GM19351 (cell line): ENCODE data around the gene ROR2.
"Not testable (repeated sequence)": the region's sequence is repeated elsewhere in the genome, so short reads cannot be mapped to it uniquely, and the experiment has no call there.

Experiments
- ATAC-seq: cut with Tn5 transposase; IDR thresholded peaks from one replicate; pipeline ENCODE4 v1.9.1; 2021; ENCODE audit warnings: mild to moderate bottlenecking, moderate library complexity; ENCODE audit not compliant: unreplicated experiment

Gene ROR2

DNA sequence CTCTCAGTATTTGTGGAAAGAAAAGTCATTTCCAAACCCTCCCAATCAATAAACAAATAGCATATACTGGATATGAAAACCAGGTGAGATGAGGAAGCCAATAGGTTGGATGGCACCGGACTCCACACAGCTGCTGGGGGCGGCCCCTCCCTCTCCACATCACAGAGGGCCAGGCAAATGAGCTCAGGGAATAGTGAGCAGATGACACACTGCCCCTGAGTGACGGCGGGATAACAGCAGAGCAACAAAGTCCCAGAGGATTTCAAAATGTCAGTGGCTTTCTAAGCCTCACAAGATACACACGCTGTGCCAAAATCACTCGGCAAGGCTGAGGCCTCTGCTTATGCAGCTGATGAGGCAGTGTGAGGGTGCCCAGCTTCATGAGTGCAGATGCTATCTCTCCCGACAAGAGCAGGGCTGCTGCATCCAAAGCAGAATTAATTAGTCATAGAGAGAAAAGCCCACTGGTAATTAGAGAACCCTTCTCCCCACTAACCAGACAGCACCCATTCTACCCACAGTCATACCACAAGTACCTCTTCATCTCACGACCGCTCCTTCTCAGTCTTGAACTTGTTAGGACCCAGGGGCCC lies 291.4 kb downstream of the ROR2 start:
- no peak for ATAC-seq

DNA sequence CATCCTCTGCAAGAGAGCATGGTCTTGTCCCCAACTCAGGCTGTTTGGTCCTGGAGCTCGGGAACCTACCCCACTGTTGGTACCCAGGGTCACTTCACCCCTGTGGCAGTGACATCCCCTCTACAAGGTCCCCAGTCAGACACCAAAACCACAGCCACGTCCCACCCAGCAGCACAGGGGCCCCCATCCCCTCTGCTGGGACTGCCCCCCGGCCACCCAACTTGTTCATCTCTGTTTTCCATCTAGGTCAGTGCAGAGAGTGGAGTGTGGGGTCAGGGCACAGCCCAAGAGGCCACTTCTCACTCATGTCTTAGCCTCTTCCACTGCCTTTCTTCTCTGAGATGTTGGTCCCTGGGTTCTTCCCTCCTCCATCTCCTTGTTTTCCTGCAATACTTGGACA lies 292.5 kb downstream of the ROR2 start:
- ATAC-seq = no peak

DNA sequence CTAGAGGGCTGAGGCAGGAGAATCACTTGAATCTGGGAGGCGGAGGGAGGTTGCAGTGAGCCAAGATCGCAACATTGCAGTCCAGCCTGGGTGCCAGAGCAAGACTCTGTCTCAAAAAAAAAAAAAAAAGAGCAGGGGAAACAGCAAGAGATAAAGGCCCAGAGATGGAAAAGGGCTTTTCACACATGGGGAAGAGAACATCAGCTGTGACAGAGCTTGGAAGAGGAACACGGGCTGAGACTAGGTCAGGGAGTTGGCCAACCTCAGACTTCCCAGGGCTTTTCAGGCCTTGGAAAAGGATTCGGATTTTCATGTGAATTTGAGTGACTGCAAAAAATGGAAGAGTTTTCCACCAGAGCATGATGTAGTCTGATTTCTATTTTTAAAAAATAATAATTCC lies 294.4 kb downstream of the ROR2 start:
- ATAC-seq = no peak

DNA sequence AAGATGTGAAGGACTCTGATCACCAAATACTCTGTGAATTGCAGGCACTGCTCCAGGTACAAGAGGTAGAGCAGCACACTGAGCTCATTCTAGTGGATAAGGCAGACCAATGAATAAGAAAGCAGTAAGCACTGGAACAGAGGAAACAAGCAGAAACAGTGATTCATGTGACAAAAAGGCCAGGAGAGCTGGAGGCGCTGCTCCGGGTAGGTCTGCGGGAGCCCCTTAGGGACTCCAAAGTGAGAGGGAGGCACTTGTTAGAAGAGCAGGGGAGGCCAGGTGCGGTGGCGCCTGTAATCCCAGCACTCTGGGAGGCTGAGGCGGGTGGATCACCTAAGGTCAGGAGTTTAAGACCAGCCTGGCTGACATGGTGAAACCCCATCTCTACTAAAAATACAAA lies 294.8 kb downstream of the ROR2 start:
- ATAC-seq = no peak

DNA sequence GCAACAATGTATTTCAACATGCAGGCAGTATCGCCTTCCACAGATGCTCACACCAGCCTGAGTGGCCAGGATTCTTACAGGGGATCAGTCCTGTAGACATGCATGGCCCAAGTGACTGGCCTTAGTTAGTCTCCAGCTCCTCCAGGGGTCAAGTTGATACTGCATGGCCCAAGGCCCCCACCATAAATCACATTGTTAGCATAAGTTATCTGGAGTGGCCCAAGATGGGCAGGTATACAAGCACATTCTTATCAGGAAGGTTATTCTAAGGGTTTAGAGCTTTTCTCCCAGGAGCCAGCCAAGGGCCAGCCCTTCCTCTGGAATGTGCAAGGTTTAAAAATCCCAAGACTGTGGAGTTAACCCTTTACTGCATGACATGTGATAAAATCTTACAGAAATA lies 295.5 kb downstream of the ROR2 start:
- no peak for ATAC-seq

DNA sequence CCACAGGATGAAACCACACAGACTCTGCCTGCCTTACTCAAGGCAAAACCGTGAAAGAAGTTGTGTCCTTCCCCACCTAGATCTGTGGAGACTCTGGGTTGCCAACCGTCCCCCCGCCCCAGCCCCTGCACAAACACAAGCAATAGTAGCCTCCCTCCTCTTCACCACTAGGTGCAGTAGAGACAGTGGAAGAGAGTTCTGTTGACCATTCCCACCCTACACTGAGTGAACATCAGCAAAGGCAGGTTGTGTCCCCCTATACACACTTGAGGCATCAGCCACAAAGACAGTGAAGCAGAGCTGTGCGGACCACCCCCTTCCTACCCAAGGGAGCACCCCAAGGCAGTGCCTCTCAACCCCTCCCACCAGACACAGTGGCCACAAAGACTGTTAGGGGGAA lies 302.7 kb downstream of the ROR2 start:
- ATAC-seq = no peak

DNA sequence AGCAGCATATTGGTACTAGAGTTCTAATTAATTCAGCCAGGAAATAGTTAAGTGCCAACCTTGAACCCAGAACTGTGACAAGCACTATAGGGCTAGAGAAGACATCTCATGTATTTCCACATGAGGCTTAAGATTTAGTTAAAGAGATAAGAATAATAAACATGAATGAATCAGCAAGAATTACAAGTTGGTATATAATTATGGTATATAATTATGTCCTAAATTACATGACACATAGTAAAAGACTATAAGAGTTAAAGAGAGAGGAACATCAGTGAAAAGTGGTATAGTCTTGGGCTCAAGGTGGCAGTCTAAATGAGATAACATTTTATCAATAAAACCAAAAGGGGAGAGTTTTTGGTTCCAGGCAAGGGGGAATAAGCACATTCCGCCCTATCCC lies 303.3 kb downstream of the ROR2 start:
- ATAC-seq = no peak

DNA sequence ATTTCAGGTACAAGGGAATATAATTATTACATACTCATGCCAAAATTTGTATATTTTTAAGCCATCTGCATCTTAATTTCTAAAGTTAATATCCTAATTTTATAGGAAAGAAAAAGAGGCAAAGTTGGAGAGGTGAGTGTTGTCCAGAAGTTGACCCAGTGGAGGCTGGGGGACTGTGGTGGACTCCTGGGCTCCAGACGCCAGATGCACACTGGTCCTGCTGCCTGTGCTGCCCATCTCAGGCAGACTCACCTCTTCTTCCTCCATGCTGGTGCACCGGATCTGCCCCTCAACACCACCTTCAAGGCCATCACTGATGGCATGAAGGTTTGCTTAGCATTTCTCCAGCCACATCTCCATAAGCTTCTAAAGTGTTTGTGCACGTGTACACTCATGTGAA lies 305.6 kb downstream of the ROR2 start:
- ATAC-seq = no peak

DNA sequence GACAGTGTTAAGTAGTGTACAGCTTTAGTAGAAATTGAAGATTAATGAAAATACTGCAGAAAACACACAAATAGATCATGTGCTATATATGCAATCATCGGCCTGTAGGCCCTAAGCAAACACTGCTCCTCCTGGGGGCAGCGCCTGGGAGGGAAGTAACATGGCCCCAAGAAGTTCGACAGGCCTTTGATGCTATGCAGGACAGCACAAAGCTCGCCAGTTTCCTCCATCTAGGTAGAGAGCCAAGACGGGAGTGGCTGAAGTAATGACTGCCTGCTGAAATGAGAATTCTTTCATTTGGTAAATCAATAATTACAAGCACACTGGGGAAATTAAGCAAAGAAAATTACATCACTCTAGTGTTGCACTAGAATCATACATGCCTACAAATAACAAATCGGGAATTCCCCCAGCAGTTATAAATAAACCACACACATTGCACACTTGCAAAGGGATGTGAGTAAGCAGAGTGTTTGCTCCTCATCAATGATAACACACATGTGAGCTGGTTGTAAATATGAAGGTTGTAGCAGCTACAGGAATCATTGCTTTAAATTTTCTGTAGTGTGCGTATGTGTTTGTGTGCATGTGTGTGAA lies 306.4 kb downstream of the ROR2 start:
- no peak for ATAC-seq

DNA sequence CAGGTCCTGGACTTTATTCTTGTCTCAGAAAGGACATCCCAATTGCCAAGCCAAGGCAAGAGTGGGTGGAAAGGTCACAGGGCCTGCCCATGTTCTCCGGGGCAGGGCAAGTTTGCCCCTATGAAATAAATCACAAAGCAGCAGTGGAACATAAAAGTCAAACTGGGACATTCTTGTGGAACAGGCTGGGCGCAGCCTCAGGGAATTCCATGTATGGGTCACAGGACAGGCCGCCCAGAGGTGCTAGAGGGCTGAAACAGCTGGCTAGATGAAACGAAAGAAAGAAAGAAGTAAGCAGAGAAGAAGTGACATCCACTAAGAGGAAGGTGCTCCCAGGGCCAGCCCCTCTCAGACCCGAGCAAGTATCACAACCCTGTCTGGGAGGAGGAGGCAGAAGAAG lies 307.3 kb downstream of the ROR2 start:
- ATAC-seq = no peak

DNA sequence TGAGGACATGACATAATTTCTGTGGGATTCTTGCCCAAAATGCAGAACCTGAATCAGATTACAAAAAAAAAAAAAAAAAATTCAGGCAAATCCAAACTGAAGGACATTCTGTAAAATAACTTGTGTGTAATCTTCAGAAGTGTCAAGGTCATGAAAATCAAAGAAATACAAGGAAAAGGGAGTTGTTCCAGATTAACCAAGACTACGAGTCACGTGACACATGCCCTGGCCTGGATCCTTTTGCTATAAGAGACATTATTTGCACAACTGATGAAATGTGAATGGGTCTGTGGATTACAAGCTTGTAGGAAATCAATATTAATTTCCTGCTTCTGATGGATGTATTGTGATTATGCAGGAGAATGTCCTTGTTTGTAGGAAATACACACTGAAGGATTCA lies 309.6 kb downstream of the ROR2 start:
- no peak for ATAC-seq

DNA sequence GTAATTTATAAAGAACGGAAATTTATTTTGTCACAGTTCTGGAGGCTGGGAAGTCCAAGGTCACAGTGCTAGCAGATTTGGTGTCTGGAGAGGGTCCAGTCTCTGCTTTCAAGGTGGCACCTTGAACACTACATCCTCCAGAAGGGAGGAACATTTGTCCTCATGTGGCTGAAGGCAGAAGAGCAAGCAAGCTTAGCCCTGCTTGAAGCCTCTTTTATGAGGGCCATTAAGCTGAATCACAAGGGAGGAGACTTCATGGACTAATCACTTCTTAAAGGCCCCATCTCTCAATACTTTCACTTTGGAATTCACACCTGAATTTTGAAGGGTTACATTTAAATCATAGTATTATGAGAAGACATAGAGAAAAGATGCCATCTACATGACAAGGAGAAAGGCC lies 311.0 kb downstream of the ROR2 start:
- no peak for ATAC-seq

DNA sequence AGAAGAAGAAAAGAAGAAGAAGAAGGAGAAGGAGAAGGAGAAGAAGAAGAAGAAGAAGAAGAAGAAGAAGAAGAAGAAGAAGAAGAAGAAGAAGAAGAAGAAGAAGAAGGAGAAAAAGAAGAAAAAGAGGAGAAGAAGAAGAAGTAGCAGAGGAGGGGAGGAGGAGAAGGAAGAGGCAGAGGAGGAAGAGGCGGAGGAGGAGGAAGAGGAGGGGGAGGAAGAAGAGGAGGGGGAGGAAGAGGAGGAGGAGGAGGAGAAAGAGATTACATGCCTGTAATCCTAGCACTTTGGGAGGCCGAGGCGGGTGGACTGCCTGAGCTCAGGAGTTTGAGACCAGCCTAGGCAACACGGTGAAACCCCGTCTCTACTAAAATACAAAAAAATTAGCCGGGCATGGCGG lies 315.2 kb downstream of the ROR2 start:
- ATAC-seq = not testable (repeated sequence)

DNA sequence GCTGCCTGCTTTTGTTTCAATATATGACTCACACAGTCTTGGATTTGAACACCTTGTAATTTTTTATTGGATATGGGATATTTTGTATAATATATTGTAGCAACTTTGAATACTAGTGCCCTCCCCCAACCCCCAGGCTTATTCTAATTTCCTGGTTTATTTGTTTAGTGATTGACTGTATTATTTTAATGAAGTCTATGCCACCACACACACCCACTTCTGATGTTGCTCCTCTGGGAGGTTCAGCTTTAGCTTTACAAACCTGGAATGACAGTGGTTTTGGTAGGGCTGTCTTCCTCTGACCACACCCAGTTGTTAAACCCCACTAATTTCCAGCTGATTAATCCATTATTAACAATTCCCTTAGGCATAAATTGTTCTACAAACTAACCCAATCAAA lies 320.3 kb downstream of the ROR2 start:
- ATAC-seq = no peak

DNA sequence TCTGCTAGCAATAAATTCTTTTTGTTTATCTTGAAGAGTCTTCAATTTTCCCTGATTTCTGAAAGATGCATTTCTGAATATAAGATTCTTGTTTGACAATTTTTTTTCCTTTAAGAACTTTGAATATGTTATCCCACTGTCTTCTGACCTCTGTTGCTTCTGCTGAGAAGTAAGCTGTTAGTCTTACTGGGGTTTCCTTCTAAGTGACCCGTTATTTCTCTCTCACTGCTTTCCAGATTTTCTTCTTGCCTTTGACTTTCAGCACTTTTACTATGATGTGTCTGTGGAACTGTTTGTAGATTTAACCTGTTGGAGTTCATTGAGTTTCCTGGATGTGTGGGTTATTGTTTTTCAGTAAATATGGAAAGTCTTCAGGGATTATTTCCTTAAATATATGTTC lies 321.1 kb downstream of the ROR2 start:
- ATAC-seq = no peak

DNA sequence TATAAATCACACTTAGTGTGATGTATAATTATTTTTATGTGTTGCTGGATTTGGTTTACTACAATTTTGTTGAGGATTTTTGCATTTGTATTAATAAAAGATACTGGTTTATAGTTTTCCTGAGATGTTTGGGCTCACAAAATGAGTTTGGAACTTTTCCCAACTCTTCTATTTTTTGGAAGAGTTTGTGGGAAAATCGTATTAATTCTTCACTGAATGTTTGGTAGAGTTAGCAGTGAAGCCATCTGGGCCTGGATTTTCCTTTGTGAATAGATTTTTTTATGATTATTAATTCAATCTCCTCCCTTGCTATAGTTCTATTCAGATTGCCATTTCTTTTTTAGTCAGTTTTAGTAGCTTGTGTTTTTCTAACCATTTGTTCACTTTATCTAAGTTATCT lies 324.7 kb downstream of the ROR2 start:
- ATAC-seq = no peak

DNA sequence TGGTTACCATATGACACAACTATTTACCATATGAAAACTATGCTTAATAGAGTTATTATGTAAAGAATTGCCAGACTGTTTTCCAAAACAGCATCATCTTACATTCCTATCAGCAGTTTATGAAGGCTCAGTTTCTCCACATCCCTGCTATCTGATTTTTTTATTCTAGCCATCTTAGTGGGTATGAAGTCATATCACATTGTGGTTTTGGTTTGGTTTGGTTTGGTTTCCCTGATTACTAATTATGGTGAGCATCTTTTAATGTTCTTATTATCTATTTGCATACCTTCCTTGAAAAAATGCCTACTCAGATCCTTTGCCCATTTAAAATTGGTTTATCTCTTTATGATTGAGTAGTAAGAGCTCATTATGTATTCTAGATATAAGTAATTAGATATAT lies 327.0 kb downstream of the ROR2 start:
- no peak for ATAC-seq

DNA sequence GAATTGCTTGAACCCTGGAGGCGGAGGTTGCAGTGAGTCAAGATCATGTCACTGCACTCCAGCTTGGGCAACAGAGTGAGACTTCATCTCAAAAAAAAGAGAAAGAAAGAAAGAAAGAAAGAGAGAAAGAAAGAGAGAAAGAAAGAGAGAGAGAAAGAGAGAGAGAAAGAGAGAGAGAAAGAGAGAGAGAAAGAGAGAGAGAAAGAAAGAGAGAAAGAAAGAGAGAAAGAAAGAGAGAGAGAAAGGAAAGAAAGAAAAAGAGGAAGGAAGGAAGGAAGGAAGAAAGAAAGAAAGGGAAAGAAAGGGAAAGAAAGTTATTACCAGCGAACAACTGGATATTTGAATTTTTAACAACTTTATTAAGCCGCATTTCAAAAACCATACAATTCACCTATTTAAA lies 327.9 kb downstream of the ROR2 start:
- not testable (repeated sequence) for ATAC-seq

DNA sequence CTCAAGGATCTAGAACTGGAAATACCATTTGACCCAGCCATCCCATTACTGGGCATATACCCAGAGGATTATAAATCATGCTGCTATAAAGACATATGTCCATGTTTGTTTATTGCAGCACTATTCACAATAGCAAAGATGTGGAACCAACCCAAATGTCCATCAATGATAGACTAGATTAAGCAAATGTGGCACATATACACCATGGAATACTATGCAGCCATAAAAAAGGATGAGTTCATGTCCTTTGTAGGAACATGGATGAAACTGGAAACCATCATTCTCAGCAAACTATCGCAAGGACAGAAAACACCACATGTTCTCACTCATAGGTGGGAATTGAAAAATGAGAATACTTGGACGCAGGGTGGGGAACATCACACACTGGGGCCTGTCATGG lies 336.0 kb downstream of the ROR2 start:
- ATAC-seq = not testable (repeated sequence)

DNA sequence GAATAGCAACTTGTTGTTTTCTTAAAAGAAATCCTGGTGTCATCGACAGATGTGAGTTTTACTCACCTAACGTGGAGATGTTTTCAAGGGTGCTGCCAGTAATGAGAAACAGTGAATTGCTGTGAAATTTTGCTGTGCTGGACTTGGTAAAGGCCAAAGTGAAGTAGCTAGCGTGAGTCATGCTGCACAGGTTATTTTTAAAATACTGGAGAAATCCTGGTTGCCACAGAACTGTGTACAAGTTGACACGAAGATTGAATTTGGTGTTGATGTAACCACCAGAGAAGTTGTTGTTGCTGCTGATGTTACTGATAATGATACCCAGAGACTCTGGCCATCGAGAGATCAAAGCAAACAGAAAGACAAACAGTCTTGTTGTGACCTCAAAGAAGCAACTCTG lies 338.4 kb downstream of the ROR2 start:
- no peak for ATAC-seq

DNA sequence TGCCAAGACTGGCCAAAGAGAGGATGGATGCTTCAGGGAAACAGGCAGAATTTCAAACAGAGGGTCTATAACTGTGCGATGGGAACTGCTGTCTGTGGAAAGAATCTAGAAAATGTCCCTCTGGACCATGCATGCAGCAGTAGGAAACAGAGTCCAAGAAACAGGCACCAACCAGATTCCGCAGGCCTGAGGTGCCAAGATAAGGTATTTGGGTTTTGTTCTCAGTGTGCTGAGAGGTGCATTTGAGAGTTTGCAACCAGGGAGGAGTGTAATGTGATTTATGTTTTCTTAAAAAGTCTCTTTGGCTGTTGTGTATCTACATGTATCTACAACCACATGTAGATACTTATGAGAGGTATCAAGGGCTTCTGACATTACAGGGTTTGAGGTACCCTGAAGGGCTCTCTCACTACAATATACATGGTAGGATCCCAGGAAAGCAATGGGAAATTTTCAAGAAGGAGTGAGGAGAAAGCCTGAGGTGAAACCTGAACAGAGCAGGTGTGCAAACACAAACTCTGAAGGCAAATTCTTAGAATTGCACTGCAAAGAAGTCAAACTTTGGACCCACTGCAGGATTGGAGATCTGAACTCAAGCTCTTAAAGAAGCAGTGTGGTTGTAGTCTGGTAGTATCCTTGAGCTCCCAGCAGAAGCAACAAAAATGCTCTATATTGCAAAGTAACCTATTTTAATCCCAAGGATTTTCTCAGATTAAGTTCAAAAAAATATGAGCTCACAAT lies 343.6 kb downstream of the ROR2 start:
- ATAC-seq = no peak

DNA sequence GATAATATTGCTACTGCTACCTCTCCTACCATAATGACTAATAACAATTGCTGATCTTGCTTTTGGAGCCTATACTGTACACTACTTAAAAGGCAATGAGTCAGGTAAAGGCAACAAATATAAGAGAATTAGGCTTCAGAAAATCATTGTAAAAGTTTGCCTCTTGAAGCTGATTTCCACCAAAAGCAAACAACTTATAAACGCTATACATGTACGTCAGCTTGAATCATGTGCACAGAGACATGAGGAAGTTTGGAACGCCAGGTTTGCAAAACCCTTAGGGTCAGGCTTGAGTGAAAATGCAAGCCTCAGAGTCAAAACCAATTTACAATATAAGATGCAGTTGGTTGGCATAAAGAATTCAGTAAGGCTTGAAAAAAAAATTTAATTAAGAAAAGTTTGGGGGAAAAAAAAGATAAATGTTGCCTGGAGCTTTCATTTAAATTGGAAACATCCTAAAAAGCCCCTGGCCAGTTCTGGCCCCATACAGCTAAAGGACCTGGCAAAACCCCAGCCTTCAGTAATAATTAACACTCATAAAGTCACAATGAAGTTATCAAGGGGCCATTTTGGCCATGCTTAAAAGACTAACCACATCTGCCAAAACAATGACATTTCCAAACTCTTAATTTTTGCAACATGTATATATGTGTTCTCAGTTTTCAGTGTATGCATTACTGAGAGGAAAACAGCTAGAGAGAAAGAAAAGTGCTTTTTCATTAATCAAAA lies 345.4 kb downstream of the ROR2 start:
- ATAC-seq = no peak
